Parathyroid adenoma (tissue), 2 donors: ENCODE data around the gene LYRM7.

Source experiments
- H2AFZ ChIP-seq: fragments of 300-600 bp; sonication (generic); one replicate; pipeline ENCODE4 v1.7.0; 2017; ENCODE audit warnings: antibody characterized with exemption, mild to moderate bottlenecking
- H3K27ac ChIP-seq: fragments of 300-600 bp; sonication (generic); one replicate; pipeline ENCODE4 v1.7.0; 2017
- H3K27me3 ChIP-seq: fragments of 300-600 bp; sonication (generic); one replicate; pipeline ENCODE4 v1.7.0; 2017; ENCODE audit warnings: low read length; ENCODE audit not compliant: control insufficient read depth, insufficient read depth
- H3K36me3 ChIP-seq: fragments of 300-600 bp; sonication (generic); one replicate; pipeline ENCODE4 v1.7.0; 2017; ENCODE audit warnings: low read length; ENCODE audit not compliant: control insufficient read depth, insufficient read depth
- H3K4me1 ChIP-seq: fragments of 300-600 bp; sonication (generic); one replicate; pipeline ENCODE4 v1.7.0; 2017; ENCODE audit warnings: control low read depth
- H3K4me2 ChIP-seq: fragments of 300-600 bp; sonication (generic); one replicate; pipeline ENCODE4 v1.7.0; 2017; ENCODE audit warnings: low read length
- H3K4me3 ChIP-seq: fragments of 300-600 bp; sonication (generic); one replicate; pipeline ENCODE4 v1.7.0; 2017; ENCODE audit warnings: low read depth, low read length
- H3K79me2 ChIP-seq: fragments of 300-600 bp; sonication (generic); one replicate; pipeline ENCODE4 v1.7.0; 2017; ENCODE audit warnings: control low read depth
- H3K9ac ChIP-seq: fragments of 300-600 bp; sonication (generic); one replicate; pipeline ENCODE4 v1.7.0; 2017; ENCODE audit warnings: mild to moderate bottlenecking
- H3K9me3 ChIP-seq: fragments of 300-600 bp; sonication (generic); one replicate; pipeline ENCODE4 v1.7.0; 2017; ENCODE audit warnings: low read length; ENCODE audit not compliant: control insufficient read depth
- TF ChIP-seq, protein P1 (sequence below): fragments of 300-600 bp; sonication (generic); IDR thresholded peaks from one replicate; pipeline ENCODE4 v1.7.0; 2017; ENCODE audit warnings: antibody characterized with exemption, mild to moderate bottlenecking
- donor health status: primary hyperparathyroidism.

Gene LYRM7

DNA sequence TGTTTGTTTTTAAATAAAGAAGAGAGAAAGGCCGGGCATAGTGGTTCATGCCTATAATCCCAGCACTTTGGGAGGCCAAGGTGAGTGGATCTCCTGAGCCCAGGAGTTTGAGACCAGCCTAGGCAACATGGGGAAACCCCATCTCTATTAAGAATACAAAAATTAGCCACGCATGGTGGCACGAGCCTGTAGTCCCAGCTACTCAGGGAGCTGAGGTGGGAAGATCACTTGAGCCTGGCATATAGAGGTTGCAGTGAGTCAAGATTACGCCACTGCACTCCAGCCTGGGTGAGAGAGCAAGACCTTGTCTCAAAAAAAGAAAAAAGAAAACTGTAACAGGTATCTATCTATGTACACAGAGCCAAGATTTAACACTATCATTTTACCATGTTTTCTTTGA is 58.9 kb downstream of the LYRM7 start:
- Histone ChIP-seq H3K4me2 (no peak overlapping the region), H3K4me1 (no peaks in the 10 kb centered on the region), H3K79me2 (no peaks in the 10 kb centered on the region), H3K9ac (no peak overlapping the region), H3K9me3 (no peaks in the 10 kb centered on the region), H2AFZ (no peak overlapping the region), H3K4me3 (no peak overlapping the region), H3K27me3 (no peaks in the 10 kb centered on the region), H3K27ac (no peak overlapping the region), H3K36me3 (no peaks in the 10 kb centered on the region)
- TF ChIP-seq, protein P1, sequence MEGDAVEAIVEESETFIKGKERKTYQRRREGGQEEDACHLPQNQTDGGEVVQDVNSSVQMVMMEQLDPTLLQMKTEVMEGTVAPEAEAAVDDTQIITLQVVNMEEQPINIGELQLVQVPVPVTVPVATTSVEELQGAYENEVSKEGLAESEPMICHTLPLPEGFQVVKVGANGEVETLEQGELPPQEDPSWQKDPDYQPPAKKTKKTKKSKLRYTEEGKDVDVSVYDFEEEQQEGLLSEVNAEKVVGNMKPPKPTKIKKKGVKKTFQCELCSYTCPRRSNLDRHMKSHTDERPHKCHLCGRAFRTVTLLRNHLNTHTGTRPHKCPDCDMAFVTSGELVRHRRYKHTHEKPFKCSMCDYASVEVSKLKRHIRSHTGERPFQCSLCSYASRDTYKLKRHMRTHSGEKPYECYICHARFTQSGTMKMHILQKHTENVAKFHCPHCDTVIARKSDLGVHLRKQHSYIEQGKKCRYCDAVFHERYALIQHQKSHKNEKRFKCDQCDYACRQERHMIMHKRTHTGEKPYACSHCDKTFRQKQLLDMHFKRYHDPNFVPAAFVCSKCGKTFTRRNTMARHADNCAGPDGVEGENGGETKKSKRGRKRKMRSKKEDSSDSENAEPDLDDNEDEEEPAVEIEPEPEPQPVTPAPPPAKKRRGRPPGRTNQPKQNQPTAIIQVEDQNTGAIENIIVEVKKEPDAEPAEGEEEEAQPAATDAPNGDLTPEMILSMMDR = no peak

DNA sequence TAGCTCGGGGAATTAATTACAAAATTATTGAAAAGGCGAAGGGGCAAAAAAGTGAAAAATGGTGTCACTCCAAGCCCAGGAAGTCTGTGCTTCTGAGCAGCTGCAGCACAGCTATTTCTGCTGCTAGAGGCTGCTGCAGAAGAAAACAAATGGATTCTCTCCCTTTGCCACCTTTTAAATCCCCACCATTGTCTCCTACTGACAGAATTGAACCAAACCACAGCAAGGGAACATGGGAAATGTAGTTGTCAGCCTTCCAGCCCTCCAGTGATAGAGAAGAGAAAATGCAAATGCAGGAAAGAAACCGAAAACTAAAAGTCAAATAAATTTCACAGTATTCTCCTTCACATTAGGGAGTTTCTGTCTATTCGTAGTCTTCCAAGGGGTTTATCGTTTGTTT is 59.7 kb downstream of the LYRM7 start:
- Histone ChIP-seq H2AFZ (no peak overlapping the region), H3K79me2 (no peaks in the 10 kb centered on the region), H3K36me3 (no peaks in the 10 kb centered on the region), H3K9ac (no peak overlapping the region), H3K27ac (no peak overlapping the region), H3K4me1 (no peaks in the 10 kb centered on the region), H3K27me3 (no peaks in the 10 kb centered on the region), H3K9me3 (no peaks in the 10 kb centered on the region), H3K4me2 (no peak overlapping the region), H3K4me3 (no peak overlapping the region)
- TF ChIP-seq, protein P1 = no peak

DNA sequence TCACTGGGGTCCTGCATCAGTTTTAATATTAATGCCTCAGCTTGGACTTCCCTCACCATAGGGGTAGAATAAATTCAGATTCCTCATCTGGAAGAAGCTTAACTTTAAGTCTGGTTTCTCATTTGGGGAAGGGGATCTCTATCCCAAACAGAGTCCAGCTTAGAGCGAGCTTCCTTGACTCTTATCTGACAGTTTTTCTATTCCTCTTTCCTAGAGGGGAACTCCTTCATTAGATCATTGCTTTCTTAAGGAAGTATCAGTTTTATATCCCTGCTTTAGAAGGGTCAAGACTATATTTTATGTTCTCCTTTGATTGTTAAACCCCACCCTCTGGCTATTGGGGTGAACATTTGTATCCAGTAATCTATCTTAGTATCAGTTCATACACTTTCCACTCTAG is 68.9 kb downstream of the LYRM7 start:
- Histone ChIP-seq H3K4me2 (no peak overlapping the region), H3K9ac (no peak overlapping the region), H3K36me3 (no peaks in the 10 kb centered on the region), H2AFZ (no peak overlapping the region), H3K9me3 (no peaks in the 10 kb centered on the region), H3K27me3 (no peaks in the 10 kb centered on the region), H3K27ac (no peak overlapping the region), H3K4me1 (no peaks in the 10 kb centered on the region), H3K4me3 (no peak overlapping the region), H3K79me2 (no peaks in the 10 kb centered on the region)
- TF ChIP-seq, protein P1 = no peak

DNA sequence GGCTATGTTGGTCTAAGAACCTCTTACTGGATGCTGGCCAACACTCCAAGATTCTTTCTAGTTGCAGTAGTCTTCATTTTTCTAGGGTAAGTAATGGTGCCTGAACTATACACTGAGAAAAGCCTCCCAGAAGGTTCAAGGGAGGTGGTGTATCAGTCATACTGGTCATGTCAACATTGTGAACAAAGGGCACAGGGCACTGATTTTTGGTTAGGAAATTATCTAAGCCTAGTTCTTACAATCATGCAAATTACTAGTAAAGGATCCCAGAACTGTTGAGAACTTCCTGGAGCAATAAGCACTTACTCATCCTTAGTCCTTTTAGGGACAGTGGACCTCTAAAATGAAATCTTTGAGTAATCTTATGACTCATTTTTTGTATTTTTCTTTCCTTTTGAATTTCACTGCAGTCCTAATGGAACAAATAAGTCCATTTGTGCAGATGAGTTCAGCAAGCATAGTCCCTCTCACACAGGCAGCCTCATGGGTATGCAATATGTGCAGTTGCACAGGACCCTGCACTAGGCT is 72.0 kb downstream of the LYRM7 start:
- TF ChIP-seq, protein P1 = no peak
- no peak overlapping the region for H3K4me2 ChIP-seq
- H3K27me3 ChIP-seq = no peaks in the 10 kb centered on the region
- no peaks in the 10 kb centered on the region for H3K9me3 ChIP-seq
- no peak overlapping the region for H3K27ac ChIP-seq
- H3K79me2 ChIP-seq = no peaks in the 10 kb centered on the region
- H3K4me1 ChIP-seq = no peaks in the 10 kb centered on the region
- no peak overlapping the region for H2AFZ ChIP-seq
- no peak overlapping the region for H3K9ac ChIP-seq
- H3K36me3 ChIP-seq = no peaks in the 10 kb centered on the region
- no peak overlapping the region for H3K4me3 ChIP-seq

DNA sequence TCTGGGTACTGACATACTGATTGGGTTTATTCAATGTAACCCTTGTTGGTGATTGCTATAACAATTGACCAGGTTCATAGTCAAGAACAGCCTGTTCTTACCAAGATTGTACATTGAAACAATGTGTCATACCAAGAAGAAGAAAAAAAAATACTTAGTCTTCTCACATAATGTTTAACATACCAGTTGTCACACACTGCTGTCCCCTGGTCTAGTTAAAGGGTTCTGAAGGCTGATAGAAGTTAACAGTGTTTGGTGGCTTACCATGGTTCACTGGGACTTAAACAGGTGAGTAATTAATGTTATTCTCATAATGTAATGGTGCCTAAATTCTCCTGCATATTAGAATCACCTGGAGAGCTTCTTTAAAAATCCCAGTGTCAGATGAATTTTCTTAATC is 74.6 kb downstream of the LYRM7 start:
- TF ChIP-seq, protein P1 = no peak
- Histone ChIP-seq H3K9ac (no peak overlapping the region), H2AFZ (no peak overlapping the region), H3K79me2 (no peaks in the 10 kb centered on the region), H3K4me2 (no peak overlapping the region), H3K27me3 (no peaks in the 10 kb centered on the region), H3K4me3 (no peak overlapping the region), H3K27ac (no peak overlapping the region), H3K36me3 (no peaks in the 10 kb centered on the region), H3K9me3 (no peaks in the 10 kb centered on the region), H3K4me1 (no peaks in the 10 kb centered on the region)
